HEK293T (cell line): ENCODE results near the gene GALNT15.

Experiments used
- BHLHE40 ChIP-seq: fragments of 450-650 bp; IDR thresholded peaks from 2 replicates; pipeline ENCODE4 v1.6.1; 2016; ENCODE audit warnings: mild to moderate bottlenecking, moderate library complexity, borderline replicate concordance
- ELF4 ChIP-seq: fragments of 450-650 bp; IDR thresholded peaks from 2 replicates; pipeline ENCODE4 v1.6.1; 2017; ENCODE audit warnings: antibody characterized with exemption
- FOXA1 ChIP-seq: fragments of 450-650 bp; IDR thresholded peaks from 2 replicates; pipeline ENCODE4 v1.6.1; 2016; ENCODE audit warnings: mild to moderate bottlenecking
- HDGF ChIP-seq: fragments of 450-650 bp; IDR thresholded peaks from 2 replicates; pipeline ENCODE4 v1.6.1; 2017; ENCODE audit warnings: antibody characterized with exemption, borderline replicate concordance
- L3MBTL2 ChIP-seq: fragments of 450-650 bp; conservative IDR thresholded peaks from 2 replicates; pipeline ENCODE4 v1.6.1; 2016; ENCODE audit warnings: mild to moderate bottlenecking
- PKNOX1 ChIP-seq: fragments of 450-650 bp; IDR thresholded peaks from 2 replicates; pipeline ENCODE4 v1.6.1; 2016
- SP1 ChIP-seq: fragments of 450-650 bp; IDR thresholded peaks from 2 replicates; pipeline ENCODE4 v1.6.1; 2017
- SUZ12 ChIP-seq: fragments of 450-650 bp; IDR thresholded peaks from 2 replicates; pipeline ENCODE4 v1.6.1; 2016; ENCODE audit warnings: mild to moderate bottlenecking

GRCh38 chr3:16171825-16172224, 2.7 kb upstream of the GALNT15 start:
- TF ChIP-seq FOXA1: no peak
- no peak for TF ChIP-seq PKNOX1
- no peak for TF ChIP-seq SP1
- TF ChIP-seq SUZ12: no peak
- no peak for TF ChIP-seq BHLHE40
- no peak for TF ChIP-seq ELF4
- no peak for TF ChIP-seq L3MBTL2
- no peak for TF ChIP-seq HDGF
